Body of pancreas (tissue), 4 donors: Measurements from ENCODE around the gene MAP3K2. TPM values are rescaled to one million over a fixed set of nuclear protein-coding genes. Genes with fewer than 3 reads are reported as not detected.

Source experiments
- ATAC-seq: fragments of 150-250 bp; one replicate; pipeline ENCODE4 v1.9.1; 2016
- DNase-seq, 4 donors: peaks; one replicate each; pipeline ENCODE4 v3.0.0-alpha.2; 2019
- H3K27ac ChIP-seq, 4 donors: fragments of 200-600 bp; sonication (generic); 1 replicate in 3 of 4; 2 replicates in 1 of 4; pipeline versions ENCODE4 v1.5.1 to v1.6.1; 2016 to 2019; ENCODE audit warnings: mild to moderate bottlenecking in 1 of 4, mixed read lengths in 1 of 4, moderate library complexity in 1 of 4
- H3K27me3 ChIP-seq, 2 donors: fragments of 200-600 bp; sonication (generic); one replicate each; pipeline ENCODE4 v1.6.0; 2016; ENCODE audit warnings: mild to moderate bottlenecking in 1 of 2
- H3K36me3 ChIP-seq, 2 donors: fragments of 200-600 bp; sonication (generic); replicated peaks in 1 of 2; 2 replicates each; pipeline ENCODE4 v1.5.1; 2016; ENCODE audit warnings: low read depth in 2 of 2; ENCODE audit not compliant: insufficient read depth in 1 of 2
- H3K4me1 ChIP-seq: fragments of 200-600 bp; sonication (generic); one replicate; pipeline ENCODE4 v1.6.0; 2016
- H3K4me3 ChIP-seq, 2 donors: fragments of 200-600 bp; sonication (generic); 1 replicate in 1 of 2; 2 replicates in 1 of 2; pipeline ENCODE4 v1.5.1; 2016 to 2019
- H3K9me3 ChIP-seq, 3 donors: fragments of 200-600 bp; sonication (generic); 1 replicate in 2 of 3; 2 replicates in 1 of 3; pipeline ENCODE4 v1.5.1; 2016
- CTCF ChIP-seq, 7 experiments: fragments of 450-650 bp in 4 of 7; fragments of 200-600 bp in 3 of 7; sonication (generic) in 3 of 7; IDR thresholded peaks; one replicate each; pipeline ENCODE4 v1.5.1; 2016 to 2019; ENCODE audit warnings: antibody characterized with exemption in 7 of 7
- POLR2A ChIP-seq, 3 donors: fragments of 450-650 bp; IDR thresholded peaks; one replicate each; pipeline ENCODE4 v1.6.1; 2016; ENCODE audit warnings: antibody characterized with exemption in 3 of 3, mild to moderate bottlenecking in 2 of 3
- WGBS, 2 donors: methylation state at CpG; one replicate each; pipeline ENCODE4 v1.1.5; 2017; 5-methylcytosine and 5-hydroxymethylcytosine counted together
- intact Hi-C: fragments of 100-400 bp; cut with DNase I; formaldehyde crosslinking; loops from one replicate; pipeline ENCODE4 v1.15.1; 2023
- total RNA-seq, 2 donors: library from RNA; depleted of rRNA; stranded (reverse); fragments of >200 nt; gene quantifications; one replicate each; pipeline ENCODE4 v1.1.0, GENCODE V29; 2016

The MAP3K2 gene
- total RNA-seq, 2 donors from 2014 or later = 27.8 to 35.3 TPM

- H3K4me3 ChIP-seq = no peak within 1 kb of the TSS
- H3K9me3 ChIP-seq = no peaks in the 10 kb centered on the region
- H3K27ac ChIP-seq = no peak within 1 kb of the TSS
- WGBS, 2 donors = 68 to 73% methylated on average over 14 to 16 of the region's 16 CpGs
- TF ChIP-seq POLR2A (IDR thresholded peaks at IDR 0.05) = no peak
- TF ChIP-seq CTCF (IDR thresholded peaks at IDR 0.05) = no peak
- peaks cover 4 to 8% of the 10 kb centered on the region in 2 donors for H3K27me3 ChIP-seq
- no peaks in the 10 kb centered on the region for H3K36me3 ChIP-seq
- H3K4me1 ChIP-seq = peaks cover 34% of the 10 kb centered on the region
- intact Hi-C loops = no loop called here
- DNase-seq (no peak), ATAC-seq (no peak)
Observed at GRCh38 chr2:127418300-127419111, 30.7 kb upstream of the MAP3K2 start, which contains the start of gene PROC. Gene PROC (plus strand): TSS chr2:127418427. CDS start chr2:127419943, 1,516 bp downstream.

GRCh38 chr2:127417406-127417805, 29.6 kb upstream of the MAP3K2 start:
- H3K4me1 ChIP-seq = peaks cover 25% of the 10 kb centered on the region
- H3K36me3 ChIP-seq = no peaks in the 10 kb centered on the region
- 90 to 91% methylated on average over 8 of the region's 8 CpGs for WGBS, 2 donors
- H3K9me3 ChIP-seq = no peaks in the 10 kb centered on the region
- ATAC-seq (no peak), DNase-seq (no peak)
- TF ChIP-seq POLR2A (IDR thresholded peaks at IDR 0.05) = no peak
- TF ChIP-seq CTCF (IDR thresholded peaks at IDR 0.05) = no peak
- H3K4me3 ChIP-seq = no peak overlapping the region
- no peaks in the 10 kb centered on the region for H3K27me3 ChIP-seq
- H3K27ac ChIP-seq = no peak overlapping the region
- intact Hi-C loops = no loop called here

- Histone ChIP-seq H3K9me3 (no peaks in the 10 kb centered on the region), H3K36me3 (no peaks in the 10 kb centered on the region), H3K4me3 (peak overlapping the region in 1 of 2 donors; percentile 24), H3K27me3 (no peaks in the 10 kb centered on the region), H3K4me1 (peaks cover 26% of the 10 kb centered on the region), H3K27ac (peak overlapping the region in 2 of 4 donors; percentile 18 to 41)
- DNase-seq (no peak), ATAC-seq (no peak)
- intact Hi-C loops = no loop called here
- 28 to 53% methylated on average over 4 of the region's 4 CpGs for WGBS, 2 donors
- TF ChIP-seq POLR2A (IDR thresholded peaks at IDR 0.05) = no peak
- TF ChIP-seq CTCF (IDR thresholded peaks at IDR 0.05) = no peak
Observed at GRCh38 chr2:127416506-127417001, 28.8 kb upstream of the MAP3K2 start.

- ATAC-seq = peak; percentile 95
- no peaks in the 10 kb centered on the region for H3K9me3 ChIP-seq
- peak overlapping the region in 1 of 2 donors; percentile 24 for H3K4me3 ChIP-seq
- TF ChIP-seq CTCF (IDR thresholded peaks at IDR 0.05) (peak; percentile 69 to 93 (median 83)), POLR2A (IDR thresholded peaks at IDR 0.05) (peak in 1 of 3 donors; percentile 31)
- intact Hi-C loops = no loop called here
- peak overlapping the region in 3 of 4 donors; percentile 18 to 55 (median 41) for H3K27ac ChIP-seq
- peak; percentile 85 to 89 (median 86) for DNase-seq
- peaks cover 33% of the 10 kb centered on the region for H3K4me1 ChIP-seq
- H3K27me3 ChIP-seq = no peaks in the 10 kb centered on the region
- WGBS, 2 donors = 10 to 58% methylated on average over 11 to 55 of the region's 55 CpGs
- H3K36me3 ChIP-seq = no peaks in the 10 kb centered on the region
Observed at GRCh38 chr2:127415593-127416505, 28.1 kb upstream of the MAP3K2 start.
